Measurements from ENCODE around the gene FAM72D.
"Not testable (repeated sequence)": the region's sequence is repeated elsewhere in the genome, so short reads cannot be mapped to it uniquely, and the experiment has no call there.

The FAM72D gene

DNA sequence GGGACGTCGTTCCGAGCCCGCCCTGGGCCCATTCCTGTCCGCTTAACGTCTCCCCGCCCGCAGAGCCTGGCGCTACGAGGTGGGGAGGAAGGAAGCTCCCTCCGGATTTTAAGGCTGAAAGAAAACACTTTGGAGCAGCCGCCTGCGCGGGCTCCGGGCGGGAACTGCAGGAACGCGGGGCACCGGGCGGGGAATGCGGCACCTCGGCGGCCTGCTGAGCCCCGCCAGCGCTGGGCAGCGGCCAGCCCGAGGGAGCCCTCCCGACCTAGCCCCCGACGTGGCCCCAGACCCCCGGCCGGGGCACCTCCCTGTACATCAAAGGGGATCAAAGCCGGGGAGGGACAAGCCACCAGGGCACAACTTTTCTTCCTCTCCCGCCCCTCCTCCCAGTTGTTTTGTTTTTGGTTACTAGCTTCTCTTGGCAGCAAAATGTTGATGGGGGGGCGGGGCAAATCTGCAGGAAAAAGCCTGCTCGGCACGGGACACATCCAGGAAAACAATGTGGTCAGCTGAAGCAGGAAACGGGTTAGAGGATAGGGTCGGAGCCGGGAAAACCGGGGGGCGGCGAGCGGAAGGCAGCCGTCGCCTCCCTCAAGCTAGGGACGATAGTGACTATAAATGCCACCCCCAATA, 2.1 kb upstream of the FAM72D start:
- peak; percentile 0 to 27 (median 7) for DNase-seq

DNA sequence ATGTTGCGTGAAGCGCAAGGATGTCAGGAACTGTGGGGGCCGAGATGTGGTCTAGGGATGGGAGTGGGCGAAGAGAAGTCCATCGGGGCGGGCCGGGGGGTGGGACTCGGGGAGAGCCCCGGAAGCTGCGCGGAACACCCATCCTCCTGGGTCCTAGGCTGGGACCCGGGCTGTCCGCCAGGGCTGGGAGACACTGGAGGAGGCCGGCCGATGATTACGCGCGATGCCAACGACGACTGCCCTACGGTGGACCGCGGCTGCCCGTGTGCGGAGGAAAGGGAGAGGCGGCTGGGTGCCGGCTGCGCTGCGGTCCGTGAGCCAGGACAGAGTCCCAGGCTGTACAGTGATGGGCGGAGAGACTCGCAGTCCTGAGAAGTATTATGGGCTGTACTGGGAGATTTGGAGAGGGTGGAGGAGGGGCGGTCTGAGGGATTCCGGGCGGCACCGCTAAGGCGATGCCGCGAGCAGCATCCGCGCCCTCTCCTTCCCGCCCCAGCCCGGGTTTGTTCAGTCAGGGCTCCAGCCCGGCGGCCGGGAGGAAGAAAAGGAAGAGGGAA, 1.0 kb upstream of the FAM72D start:
- not testable (repeated sequence) for DNase-seq

DNA sequence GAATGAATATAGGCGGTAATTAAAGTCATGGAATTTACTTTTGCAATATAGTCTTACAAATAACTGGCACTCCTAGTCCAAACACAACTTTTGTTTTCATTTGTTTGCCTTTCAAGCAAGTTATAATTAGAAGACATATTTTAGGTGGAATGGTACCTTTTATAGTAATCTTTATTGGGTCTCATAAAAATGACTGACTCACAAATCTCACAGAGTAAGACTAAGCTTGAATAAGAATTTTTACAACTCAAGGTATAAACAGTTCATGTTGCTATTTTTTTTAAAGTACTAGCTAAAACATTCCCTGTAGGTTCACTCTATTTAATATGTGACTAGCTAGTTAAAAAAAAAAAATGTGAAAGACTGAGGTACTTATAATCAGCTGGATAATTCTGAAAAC, 6.0 kb downstream of the FAM72D start:
- DNase-seq, result not testable (repeated sequence)

DNA sequence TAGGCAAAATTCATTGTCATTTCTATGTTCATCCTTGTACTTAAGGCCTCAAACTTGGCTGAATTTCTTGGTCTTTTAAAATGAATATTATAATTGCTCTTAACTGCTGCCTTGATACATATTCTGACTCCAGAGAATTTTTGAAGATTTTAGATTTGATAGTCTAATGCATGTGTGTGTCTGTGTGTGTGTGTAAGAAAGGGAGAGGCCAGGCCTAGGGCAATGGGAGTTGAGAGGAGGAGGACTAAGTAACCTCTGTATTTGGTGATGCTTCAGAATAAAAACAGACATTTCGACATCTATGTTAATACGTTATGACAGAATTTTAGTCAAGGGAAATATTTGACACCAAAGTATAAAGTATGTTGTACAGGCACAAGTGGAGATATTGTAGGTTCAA, 7.5 kb downstream of the FAM72D start:
- not testable (repeated sequence) for DNase-seq

DNA sequence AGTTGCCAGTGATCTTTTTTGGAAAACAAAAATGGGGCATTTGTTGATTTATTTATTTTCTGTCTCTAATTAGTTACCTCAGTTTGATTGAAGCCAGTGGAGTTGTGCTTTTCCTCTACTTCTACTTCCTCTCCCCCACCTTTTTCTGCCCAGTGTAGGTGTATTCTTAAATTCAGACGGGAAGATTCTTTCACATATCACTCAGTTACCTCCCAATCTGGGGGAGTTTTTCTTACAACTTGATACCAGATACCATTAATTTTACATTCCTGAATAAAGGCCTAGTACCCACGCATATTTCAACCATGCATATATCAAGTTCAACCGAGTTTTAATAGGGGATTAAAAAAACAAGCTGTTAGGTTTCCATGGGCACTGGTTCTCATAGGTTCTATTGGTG, 15.9 kb downstream of the FAM72D start:
- not testable (repeated sequence) for DNase-seq

DNA sequence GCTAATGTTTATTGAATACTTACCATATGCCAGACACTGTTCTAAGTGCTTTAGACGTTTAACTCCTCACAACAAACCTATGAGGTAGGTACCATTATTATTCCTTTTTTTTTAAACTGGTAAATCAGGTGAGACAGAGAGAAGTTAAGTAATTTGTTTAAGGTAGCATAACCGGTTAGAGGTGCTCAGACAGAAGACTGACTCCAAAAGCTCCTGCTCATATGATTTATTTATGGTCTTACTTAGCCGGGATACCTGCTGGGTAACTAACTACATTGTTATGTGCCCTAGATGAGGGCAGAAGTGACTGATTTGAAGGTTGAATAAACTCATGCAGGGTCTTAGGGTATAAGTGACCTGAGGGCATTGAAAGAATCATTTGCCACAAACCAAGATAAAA, 16.9 kb downstream of the FAM72D start:
- DNase-seq, result not testable (repeated sequence)

DNA sequence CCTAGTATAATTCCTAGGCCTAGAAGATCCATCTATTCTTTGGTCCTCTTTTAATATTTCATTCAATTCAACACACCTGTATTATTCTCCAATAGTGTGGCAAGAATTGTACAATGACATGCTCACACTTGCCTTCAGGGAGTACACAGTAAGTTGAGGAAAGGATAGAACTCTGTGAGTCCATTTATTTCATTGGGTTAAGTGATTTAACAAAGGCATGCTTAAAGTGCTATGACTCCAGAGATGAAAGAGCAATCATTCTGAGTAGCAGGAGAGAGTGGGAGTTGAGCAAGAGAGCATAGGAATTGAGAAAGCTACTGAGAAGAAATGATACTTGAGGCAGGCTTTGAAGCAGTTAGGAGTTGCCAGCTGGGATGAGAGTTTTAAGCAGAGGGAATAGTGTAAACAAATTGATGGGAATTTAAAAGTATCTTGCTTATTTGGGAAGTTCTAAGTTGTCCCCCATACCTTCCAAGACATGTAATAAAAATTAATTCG, 18.8 kb downstream of the FAM72D start:
- DNase-seq, result not testable (repeated sequence)

DNA sequence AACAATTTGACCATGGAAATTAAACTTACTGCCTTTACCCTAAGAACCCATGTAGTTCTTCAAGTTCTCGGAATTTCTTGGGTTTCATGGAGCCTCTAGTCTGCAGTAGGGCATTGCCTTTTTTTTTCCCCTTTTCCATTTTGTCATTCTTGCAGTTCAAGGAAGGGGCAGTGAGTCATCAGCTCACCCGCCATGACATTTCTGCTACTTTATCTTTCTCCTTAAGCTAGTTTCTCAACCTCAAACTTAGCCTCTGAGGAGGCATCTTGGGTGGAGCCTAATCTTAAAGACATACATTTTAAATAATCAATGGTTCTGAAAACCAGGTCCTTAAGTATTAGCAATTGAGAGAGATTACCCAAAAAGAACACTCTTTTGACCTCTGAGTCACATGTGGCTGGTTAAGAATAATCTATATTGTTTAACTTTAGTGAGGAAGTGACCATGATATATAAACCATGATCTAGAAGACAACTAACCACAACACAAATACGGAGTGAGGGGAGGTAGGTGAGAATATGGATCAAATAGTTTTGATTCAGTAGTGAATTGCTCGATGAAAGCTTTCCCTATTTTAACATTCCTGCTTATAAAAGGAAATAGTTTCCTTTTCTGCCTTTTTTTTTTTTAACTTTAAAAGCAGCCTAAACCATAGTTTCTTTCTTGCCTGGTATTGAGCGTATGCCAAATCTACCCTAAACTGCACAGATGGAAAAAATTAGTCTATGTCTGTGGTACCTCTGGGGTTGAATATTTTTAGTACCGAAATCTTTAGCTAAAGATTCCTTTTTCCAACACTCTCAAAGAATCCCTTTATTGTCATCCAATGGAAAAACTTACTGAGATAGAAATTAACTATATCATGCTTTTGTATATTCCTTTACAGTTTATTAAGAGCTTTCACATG, 20.1 kb downstream of the FAM72D start:
- not testable (repeated sequence) for DNase-seq

DNA sequence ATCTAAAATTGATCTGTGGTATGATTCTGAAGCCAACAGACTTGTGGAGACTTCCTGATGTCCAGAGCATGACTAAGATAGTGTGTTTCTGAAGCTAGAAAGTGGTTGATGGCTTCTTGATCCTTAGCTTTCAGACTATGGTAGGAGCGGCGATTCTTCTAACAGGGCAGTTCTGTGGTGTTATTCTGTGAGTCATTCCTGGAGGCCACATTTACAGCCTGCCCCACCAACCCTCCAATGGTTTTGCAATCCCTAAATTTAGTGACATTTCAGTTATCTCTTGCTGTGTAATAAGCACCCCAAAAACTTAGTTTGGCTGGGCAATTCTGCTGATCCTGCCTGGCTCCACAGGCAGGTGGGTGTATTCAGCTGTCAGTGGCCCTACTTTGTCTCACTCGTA, 24.1 kb downstream of the FAM72D start:
- not testable (repeated sequence) for DNase-seq

DNA sequence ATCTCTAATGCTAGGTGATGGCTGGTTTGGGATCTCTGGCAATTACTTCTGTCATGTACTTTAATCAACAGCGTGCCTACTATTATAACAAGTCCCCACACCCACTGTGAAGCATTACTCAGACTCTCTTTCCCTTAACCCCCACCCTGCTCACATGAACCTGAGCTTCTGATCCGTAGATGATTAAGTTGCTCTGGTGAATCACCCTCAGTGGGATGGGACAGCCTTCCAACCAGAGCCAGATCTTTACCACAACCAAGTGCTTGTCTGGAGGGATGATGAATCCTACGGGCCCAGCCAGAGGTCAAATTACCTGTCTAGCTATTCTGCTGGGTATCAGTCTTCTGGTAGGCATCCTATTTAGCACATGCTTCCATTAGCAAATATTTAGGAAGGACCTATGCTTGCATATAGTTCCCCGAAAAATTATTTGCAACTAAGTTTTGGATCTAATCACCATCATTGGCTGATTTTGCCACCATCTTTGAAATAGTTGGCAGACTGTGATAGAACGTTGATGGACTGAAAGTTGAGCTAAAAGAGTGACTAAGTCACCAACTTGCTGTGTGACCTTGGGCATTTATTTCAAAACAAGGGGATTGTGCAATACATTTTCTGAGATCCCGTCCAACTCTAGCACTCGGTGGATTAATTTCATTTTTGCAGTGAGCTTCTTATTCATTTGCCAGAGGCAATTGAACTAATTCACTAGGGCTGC, 26.7 kb downstream of the FAM72D start:
- DNase-seq, result not testable (repeated sequence)

DNA sequence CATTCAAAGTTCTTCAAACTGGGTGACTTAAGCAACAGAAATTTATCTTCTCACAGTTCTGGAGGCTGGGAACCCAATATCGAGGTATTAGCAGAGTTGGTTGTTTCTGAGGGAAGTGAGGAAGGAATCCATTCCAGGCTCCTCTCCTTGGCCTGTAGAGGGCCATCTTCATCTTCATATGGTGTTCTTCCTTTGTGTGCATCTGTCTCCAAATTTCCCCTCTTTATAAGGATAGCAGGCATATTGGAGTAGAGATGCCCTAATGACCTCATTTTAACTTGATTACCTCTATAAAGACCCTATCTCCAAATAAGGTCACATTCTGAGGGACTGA, 27.3 kb downstream of the FAM72D start:
- DNase-seq, result not testable (repeated sequence)

DNA sequence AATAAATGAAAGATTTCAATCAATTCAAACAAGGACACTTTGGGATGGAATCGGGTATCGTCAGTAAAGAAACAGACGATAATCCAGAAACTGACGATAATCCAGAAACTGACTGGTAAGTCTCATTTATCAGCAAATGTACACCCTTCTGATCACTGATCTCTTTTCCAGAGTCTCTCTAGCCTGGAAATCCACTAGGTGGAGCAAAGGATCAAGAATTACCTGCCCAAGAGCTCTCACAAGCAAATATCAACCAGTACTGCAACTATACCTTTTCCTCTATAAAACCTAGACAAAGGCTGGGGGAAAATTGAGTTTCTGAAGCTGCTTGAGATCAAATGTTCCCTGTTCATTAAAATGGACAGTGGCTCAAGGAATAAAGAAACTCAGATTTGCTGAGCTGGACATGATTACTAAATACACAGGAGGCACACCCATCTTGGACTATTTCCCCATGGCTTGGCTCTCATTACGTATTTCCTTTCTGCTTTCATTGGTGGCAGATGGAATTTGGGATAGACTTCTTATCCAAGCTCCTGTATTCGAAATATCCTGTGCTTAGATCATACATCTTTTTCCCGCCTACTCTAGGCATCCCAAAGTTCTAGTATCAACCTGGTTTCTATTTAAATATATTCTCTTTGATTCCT, 28.3 kb downstream of the FAM72D start:
- DNase-seq, result not testable (repeated sequence)

DNA sequence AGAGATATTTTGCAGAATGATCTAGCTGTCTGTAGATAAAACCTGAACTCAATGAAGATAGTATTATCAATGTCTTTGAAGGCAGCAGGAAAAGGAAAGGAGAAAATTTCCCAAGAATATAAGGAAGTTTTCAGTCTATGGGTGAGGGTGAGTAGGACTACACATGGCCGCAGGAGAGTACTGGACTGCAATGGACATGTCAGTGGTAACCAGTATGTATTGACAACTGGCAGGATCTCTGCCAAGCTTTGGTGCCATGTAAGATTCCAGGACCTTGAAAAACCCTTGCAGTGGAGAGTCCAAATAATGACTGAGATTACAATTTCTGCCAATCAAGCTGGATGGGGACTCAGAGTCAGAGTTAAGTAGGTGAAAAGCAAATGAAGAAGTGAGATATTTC, 29.3 kb downstream of the FAM72D start:
- DNase-seq, result not testable (repeated sequence)

DNA sequence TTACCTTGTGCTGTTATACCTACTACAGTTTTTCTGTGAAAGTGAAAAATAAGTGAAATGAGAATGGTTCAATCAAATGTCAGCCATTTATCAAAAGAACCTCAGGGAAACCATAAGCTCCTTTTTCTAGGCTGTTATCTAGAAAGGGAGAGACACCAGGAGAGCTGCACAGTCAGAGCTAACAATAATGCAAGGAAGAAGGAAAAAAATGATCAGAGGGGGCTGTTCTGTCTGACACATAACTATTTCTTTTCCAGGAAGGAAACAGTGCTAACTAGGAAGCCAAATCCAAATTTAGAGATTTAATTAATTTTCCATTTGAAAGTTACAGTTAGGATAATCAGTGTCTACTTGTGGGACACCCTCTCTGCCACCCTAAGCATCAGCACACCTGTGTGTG, 31.4 kb downstream of the FAM72D start:
- not testable (repeated sequence) for DNase-seq

DNA sequence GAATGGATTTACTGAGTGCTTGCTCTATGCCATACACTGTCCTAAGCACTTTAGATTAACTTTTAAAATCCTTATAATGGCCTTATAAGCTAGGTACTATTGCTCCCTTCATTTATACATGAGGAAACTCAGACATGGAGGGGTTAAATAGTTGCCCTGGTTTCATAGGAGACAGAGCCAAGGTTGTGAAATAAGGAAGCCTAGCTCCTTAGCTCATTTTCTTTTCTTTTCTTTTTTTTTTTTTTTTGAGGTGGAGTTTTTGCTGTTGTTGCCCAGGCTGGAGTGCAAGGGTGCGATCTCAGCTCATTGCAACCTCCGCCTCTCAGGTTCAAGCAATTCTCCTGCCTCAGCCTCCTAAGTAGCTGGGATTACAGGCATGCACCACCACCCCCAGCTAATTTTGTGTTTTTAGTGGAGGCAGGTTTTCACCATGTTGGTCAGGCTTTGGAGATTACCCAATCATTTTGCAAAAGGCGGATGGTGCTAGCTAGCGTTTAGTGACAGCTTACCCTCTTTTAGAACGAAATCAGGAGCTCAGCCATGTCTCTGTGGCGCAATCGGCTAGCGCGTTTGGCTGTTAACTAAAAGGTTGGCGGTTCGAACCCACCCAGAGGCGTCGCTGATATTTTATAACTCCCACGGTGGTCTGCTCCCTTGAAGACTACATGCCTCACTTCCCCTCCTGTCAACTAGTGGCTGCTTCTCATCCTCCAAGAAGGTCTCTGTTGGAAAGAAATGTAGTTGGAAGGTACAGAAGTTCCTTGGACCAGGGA, 33.1 kb downstream of the FAM72D start:
- peak; percentile 54 to 64 (median 58) for DNase-seq

DNA sequence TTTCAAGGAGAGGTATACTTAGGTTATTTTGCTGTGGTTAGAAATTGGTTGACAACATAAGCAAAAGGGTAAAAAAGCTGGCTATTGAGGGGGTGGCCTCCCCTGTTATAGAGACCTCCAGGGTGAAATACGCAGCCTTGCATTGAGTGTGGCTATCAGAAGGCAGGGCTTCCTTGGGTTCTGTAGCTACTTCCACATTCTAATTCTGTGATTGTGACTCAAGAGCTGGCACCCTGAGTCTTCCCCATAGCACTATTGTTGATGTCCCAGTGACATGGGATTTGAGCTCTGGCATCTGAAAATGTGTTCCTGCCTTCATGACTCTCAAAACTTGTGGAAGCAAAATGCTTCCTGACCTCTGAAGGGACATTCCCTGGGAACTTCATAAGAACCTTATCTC, 38.7 kb downstream of the FAM72D start:
- not testable (repeated sequence) for DNase-seq

DNA sequence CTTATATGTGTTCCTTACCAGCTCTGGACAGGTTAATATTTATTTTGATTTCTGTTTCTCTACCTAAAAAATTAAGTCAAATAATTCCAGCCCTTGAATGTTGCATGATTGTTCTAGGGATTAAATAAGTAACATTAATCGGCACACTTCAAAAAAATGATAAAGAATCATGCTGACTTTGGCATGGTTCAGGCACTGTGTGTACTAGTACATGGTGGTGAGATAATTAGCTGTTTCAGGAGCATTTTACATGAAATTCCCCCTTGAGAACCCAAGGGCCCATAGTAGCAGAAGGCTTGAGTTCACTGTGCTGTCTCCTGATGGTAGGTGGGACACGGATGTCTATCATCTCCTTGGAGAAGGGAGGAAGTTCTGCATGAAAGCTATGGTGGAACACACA, 44.8 kb downstream of the FAM72D start:
- DNase-seq, result not testable (repeated sequence)

DNA sequence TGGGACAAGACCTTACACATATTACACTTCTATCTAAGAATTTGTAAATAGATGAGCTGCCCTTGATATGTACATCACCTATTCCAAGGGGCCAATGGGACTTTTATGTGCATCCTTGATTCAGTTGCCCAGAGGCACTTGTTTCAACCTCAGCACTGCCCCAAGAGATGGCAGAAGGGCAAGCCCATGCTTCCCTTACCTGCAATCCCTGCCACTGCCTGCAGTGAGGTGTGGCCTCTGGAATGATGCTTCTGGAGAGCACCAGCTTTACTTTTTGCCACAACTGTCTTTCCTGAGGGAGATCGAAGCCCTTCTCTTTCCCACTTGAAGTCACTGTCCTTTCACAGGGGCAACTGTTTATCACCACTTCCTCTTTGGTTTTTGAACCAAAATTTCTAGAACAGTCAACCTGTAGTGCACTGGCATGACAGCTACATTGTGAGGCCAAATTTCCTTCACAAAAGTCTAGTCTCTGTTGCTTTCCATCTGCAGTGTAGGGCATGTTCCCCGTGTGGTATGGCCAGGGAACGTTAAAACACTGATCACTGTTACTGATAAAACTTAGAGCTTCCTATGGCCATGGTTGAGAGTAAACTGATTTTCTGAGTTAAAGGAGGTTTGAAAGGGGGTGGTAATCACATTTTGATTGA, 48.6 kb downstream of the FAM72D start:
- not testable (repeated sequence) for DNase-seq

DNA sequence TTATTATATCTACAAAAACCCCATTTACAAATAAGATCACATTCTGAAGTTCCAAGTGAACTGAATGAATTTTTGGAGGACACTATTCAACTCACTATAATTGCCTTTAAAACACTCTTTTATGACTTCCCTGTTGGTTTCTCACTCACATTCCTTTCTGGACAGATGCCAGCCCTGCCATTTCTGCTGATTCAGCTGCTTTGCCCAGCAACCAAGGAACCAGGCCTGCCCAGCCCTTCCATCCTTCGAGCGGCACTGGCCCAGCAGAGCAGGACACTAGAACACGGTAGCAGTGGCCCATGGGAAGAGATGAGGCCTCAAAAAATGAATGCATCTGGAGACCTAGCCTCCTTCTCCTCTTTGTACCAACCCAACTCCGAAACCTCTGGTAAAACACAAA, 50.5 kb downstream of the FAM72D start:
- DNase-seq, result peak; percentile 0 to 3 (median 0)

DNA sequence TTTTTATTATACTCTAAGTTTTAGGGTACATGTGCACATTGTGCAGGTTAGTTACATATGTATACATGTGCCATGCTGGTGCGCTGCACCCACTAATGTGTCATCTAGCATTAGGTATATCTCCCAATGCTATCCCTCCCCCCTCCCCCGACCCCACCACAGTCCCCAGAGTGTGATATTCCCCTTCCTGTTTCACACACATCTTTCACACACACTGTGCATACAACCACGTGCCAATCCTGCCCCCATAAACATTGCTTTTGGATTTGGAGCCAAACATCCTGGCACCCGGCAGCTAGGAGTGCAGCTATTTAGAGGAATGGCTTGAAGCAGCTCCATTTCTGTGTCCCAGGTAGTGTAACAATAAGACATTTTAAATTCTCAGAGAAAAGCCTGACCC, 51.4 kb downstream of the FAM72D start:
- not testable (repeated sequence) for DNase-seq

DNA sequence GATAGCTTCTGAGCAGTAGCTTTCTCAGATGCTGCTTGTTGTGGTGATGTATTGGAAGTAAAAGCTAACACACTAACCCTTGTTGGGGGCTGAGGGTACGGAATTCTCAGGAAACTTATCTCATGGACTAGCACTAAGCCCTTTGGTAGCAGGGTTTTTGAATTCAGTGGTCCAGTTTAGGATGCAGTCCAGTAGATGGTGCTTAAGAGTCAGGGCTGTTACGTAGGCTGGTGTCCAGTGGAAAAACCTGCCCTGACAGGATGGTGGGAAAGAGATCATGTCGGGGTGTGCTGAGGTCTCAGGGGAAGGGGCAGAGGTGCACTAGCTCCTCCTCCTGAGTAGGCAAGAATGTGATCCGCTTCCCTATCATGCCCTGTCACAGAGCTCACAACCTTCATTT, 59.6 kb downstream of the FAM72D start:
- not testable (repeated sequence) for DNase-seq
